ENCODE results near the gene RBM14. TPM values are rescaled to one million over a fixed set of nuclear protein-coding genes. Genes with fewer than 3 reads are reported as not detected.
A peak's percentile ranks its signal among the peaks of the same experiment; 100 is the strongest.

RBM14 gene
- total RNA-seq, 1 donor from 2014 or later, result 63.3 TPM

- Histone ChIP-seq H3K27me3 (no peaks in the 10 kb centered on the region), H3K27ac (no peak overlapping the region), H3K4me3 (no peak overlapping the region), H3K36me3 (peaks cover 73% of the 10 kb centered on the region), H3K9me3 (no peaks in the 10 kb centered on the region), H3K4me1 (no peaks in the 10 kb centered on the region)
- DNase-seq (no peak), ATAC-seq (no peak)
- no peak for TF ChIP-seq CTCF (IDR thresholded peaks at IDR 0.05)
- intact Hi-C loops (cut with DNase I), result no loop called here
These were observed 36.7 kb downstream of the RBM14 start for GRCh38 chr11:66653123-66653522.

GRCh38 chr11:66659763-66660162, 43.3 kb downstream of the RBM14 start:
- H3K4me3 ChIP-seq, result no peak overlapping the region
- TF ChIP-seq CTCF (IDR thresholded peaks at IDR 0.05), result no peak
- H3K27ac ChIP-seq, result no peak overlapping the region
- peaks cover 76% of the 10 kb centered on the region for H3K36me3 ChIP-seq
- intact Hi-C loops (cut with DNase I), result no loop called here
- DNase-seq (no peak), ATAC-seq (no peak)
- H3K9me3 ChIP-seq, result no peaks in the 10 kb centered on the region
- H3K4me1 ChIP-seq, result no peaks in the 10 kb centered on the region
- no peaks in the 10 kb centered on the region for H3K27me3 ChIP-seq

GRCh38 chr11:66663741-66664296, 47.4 kb downstream of the RBM14 start:
- Histone ChIP-seq H3K4me3 (no peak overlapping the region), H3K36me3 (peaks cover 84% of the 10 kb centered on the region), H3K27me3 (no peaks in the 10 kb centered on the region), H3K9me3 (no peaks in the 10 kb centered on the region), H3K27ac (no peak overlapping the region), H3K4me1 (no peaks in the 10 kb centered on the region)
- DNase-seq, result no peak
- intact Hi-C loops (cut with DNase I), result no loop called here
- TF ChIP-seq CTCF (IDR thresholded peaks at IDR 0.05), result no peak
- ATAC-seq, result peak; percentile 49

GRCh38 chr11:66665369-66665768, 48.9 kb downstream of the RBM14 start:
- Histone ChIP-seq H3K4me3 (no peak overlapping the region), H3K27me3 (no peaks in the 10 kb centered on the region), H3K4me1 (no peaks in the 10 kb centered on the region), H3K9me3 (no peaks in the 10 kb centered on the region), H3K27ac (no peak overlapping the region), H3K36me3 (peaks cover 73% of the 10 kb centered on the region)
- intact Hi-C loops (cut with DNase I), result no loop called here
- ATAC-seq, result no peak
- DNase-seq, result peak; percentile 41
- TF ChIP-seq CTCF (IDR thresholded peaks at IDR 0.05), result no peak

GRCh38 chr11:66670816-66671215, 54.4 kb downstream of the RBM14 start:
- DNase-seq, result no peak
- Histone ChIP-seq H3K4me3 (no peak overlapping the region), H3K27ac (no peak overlapping the region), H3K36me3 (peaks cover 33% of the 10 kb centered on the region), H3K27me3 (no peaks in the 10 kb centered on the region), H3K9me3 (no peaks in the 10 kb centered on the region), H3K4me1 (peaks cover 15% of the 10 kb centered on the region)
- TF ChIP-seq CTCF (IDR thresholded peaks at IDR 0.05), result no peak
- no peak for ATAC-seq
- intact Hi-C loops (cut with DNase I), result no loop called here

All from upper lobe of right lung (tissue), 1 donor.